GM18526 (cell line): ENCODE measurements around the gene PRM1.

Experiments
- POLR2A ChIP-seq: IDR thresholded peaks from 3 replicates; pipeline ENCODE4 v1.6.1; 2011; ENCODE audit not compliant: insufficient read length; ENCODE audit errors: extremely low read depth

Gene PRM1

GRCh38 chr16:11320170-11320569, 39.0 kb upstream of the PRM1 start:
- no peak for TF ChIP-seq POLR2A

- no peak for TF ChIP-seq POLR2A
Observed at GRCh38 chr16:11319529-11320146, 38.5 kb upstream of the PRM1 start.

- no peak for TF ChIP-seq POLR2A
Observed at GRCh38 chr16:11318817-11319216, 37.7 kb upstream of the PRM1 start.

GRCh38 chr16:11316331-11317015, 35.3 kb upstream of the PRM1 start:
- TF ChIP-seq POLR2A: no peak

- no peak for TF ChIP-seq POLR2A
Observed at GRCh38 chr16:11315510-11315909, 34.4 kb upstream of the PRM1 start.

GRCh38 chr16:11314309-11314894, 33.3 kb upstream of the PRM1 start:
- TF ChIP-seq POLR2A: no peak

GRCh38 chr16:11313493-11314308, 32.6 kb upstream of the PRM1 start:
- no peak for TF ChIP-seq POLR2A

GRCh38 chr16:11312718-11313492, 31.8 kb upstream of the PRM1 start:
- no peak for TF ChIP-seq POLR2A

GRCh38 chr16:11310997-11311561, 29.9 kb upstream of the PRM1 start:
- no peak for TF ChIP-seq POLR2A

GRCh38 chr16:11310634-11310977, 29.5 kb upstream of the PRM1 start:
- no peak for TF ChIP-seq POLR2A

GRCh38 chr16:11309895-11310633, 28.9 kb upstream of the PRM1 start:
- no peak for TF ChIP-seq POLR2A

GRCh38 chr16:11308493-11309283, 27.6 kb upstream of the PRM1 start:
- TF ChIP-seq POLR2A: no peak
